Measurements from ENCODE around the gene SESTD1.
"Not testable (repeated sequence)": the region's sequence is repeated elsewhere in the genome, so short reads cannot be mapped to it uniquely, and the experiment has no call there.

The SESTD1 gene

GRCh38 chr2:179096090-179096489 is 168.5 kb downstream of the SESTD1 start:
- DNase-seq: no peak

GRCh38 chr2:179092912-179093311 is 171.7 kb downstream of the SESTD1 start:
- not testable (repeated sequence) for DNase-seq

DNA sequence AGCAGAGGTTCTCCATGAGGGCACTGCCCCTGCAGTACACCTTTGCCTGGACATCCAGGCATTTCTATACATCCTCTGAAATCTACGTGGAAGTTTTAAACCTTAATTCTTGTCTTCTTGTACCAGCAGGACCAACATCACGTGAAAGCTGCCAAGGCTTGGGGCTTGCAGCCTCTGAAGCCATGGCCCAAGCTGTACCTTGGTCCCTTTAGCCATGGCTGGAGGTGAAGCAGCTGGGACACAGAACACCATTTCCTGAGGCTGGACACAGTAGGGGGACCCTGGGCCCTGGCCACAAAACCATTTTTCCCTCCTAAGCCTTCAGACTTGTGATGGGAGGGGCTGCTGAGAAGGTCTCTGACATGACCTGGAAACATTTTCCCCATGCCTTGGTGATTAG is 181.9 kb downstream of the SESTD1 start:
- no peak for DNase-seq

DNA sequence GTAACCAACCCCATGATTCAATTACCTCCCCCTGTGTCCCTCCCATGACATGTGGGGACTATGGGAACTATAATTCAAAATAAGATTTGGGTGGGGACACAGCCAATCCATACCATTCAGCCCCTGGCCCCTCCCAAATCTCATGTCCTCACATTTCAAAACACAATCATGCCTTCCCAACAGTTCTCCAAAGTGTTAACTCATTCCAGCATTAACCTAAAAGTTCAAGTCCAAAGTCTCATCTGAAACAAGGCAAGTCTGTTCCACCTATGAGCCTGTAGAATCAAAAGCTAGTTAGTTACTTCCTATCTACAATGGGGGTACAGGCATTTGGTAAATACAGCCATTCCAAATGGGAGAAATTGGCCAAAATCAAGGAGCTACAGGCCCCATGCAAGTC is 182.7 kb downstream of the SESTD1 start:
- DNase-seq: no peak

- no peak for DNase-seq
These were observed 192.1 kb downstream of the SESTD1 start for GRCh38 chr2:179072527-179072926.

DNA sequence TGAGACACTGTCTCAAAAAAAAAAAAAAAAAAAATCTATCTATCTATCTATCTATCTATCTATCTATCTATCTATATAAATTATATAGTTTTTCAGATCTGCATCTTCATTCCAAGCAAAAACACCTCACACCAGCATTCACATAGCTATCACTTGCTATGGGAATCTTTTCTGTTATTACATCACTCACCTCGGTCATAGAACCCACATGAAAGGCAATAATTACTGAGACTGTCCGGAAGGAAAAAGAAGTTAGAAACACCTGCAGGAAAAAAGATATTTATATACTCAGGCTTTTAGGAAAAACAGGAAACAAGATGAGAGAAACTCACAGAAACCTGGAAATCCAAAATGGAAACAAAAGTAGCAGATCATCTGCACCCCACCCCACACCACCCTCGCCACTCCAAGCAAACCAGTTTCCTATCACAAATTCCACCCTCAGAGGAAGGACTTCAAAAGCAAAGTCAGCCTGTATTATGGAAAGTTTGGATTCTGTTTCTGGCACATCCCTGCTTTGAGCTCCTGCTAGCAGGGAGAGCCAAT is 192.7 kb downstream of the SESTD1 start:
- DNase-seq: no peak

DNA sequence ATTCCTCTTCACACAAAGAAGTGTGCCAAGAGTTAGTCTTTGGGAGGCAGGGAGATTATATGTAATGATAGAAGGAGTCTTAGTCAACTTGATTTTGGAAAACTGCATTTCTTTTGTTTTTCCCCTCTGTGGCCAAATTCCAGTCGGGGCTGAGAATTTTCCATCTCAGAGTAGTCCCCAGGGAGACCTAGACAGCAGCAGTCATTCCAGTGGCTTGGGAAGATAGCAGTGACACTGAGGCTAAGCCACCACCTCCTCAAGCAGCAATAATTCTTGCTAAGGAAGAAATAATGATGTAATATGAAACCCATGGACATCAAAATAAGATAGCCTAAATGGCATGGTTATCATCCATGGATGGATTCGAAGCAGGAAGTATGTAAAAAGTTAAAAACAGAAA is 193.7 kb downstream of the SESTD1 start:
- no peak for DNase-seq

GRCh38 chr2:179069685-179070084 is 194.9 kb downstream of the SESTD1 start:
- no peak for DNase-seq

GRCh38 chr2:179068991-179069643 is 195.5 kb downstream of the SESTD1 start:
- DNase-seq: no peak

GRCh38 chr2:179059026-179059700 is 205.5 kb downstream of the SESTD1 start:
- DNase-seq: no peak

DNA sequence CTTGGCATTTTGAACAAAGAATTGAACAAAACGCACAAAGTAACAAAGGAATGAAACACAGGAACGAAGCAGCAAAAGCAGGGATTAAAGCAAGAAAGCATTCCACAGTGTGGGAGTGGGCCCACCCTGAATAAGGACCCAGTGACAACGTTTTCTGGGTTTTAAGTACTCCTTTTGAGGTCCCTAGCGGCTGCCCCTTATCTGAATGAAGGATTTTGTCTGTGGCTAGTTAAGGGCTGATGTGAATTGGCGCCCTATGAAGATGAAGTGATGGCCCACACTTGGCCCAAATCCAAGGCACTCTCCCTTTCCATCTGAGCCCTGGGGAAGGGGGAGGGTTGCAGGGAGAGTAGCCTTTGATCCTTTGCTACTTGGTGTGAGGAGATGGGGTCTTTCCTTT is 206.9 kb downstream of the SESTD1 start:
- DNase-seq: no peak

DNA sequence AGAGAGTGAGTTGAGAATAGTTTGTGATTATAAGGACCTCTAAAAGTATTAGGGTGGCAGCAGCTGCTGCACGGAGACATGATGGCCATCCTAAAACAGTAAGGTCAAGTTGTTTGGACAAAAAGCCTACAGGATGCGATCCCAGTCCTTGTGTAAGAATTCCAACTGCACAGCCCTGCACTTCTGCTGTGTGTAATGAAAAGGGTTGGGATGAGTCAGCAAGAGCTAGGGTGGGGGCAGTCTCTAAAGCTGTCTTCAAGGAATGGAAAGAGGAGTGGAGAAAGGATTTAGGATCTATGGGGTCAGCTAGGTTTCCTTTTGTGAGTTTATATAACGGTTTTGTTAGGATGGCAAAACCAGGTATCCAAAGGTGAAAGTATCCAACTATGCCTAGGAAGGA is 211.1 kb downstream of the SESTD1 start:
- not testable (repeated sequence) for DNase-seq
